HG02610 (cell line): ENCODE data around the gene OTUD5.
A peak's percentile ranks its signal among the peaks of the same experiment; 100 is the strongest.

Experiments used
- ATAC-seq: cut with Tn5 transposase; IDR thresholded peaks from one replicate; pipeline ENCODE4 v1.9.1; 2021; ENCODE audit warnings: mild to moderate bottlenecking, moderate library complexity; ENCODE audit not compliant: unreplicated experiment

The OTUD5 gene

GRCh38 chrX:48972220-48973164, 15.1 kb upstream of the OTUD5 start:
- ATAC-seq, result no peak

GRCh38 chrX:48971249-48972219, 14.1 kb upstream of the OTUD5 start, which contains the start of gene KCND1:
KCND1 (minus strand) TSS chrX:48971844; CDS start chrX:48970271, 1,573 bp downstream.
- ATAC-seq, result no peak

GRCh38 chrX:48969471-48969870, 12.1 kb upstream of the OTUD5 start:
- no peak for ATAC-seq

DNA sequence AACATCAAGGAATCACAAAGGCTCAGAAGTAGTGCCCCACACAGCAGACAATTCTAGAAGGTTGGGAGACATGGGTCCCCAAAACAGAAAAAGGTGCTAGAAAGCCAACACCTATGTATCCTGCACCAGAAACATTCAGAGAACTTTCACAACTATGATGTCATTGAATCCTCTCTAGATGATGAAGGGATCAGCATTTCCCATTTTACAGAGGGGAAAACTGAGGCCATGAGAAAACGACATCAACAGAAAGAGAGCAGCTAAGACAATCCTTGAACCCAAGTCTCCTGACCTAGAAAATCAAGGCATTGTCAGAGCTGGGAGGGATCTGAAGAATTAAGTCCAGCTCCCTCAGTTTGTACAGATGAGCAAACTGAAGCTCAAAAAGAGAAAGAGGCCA, 11.0 kb upstream of the OTUD5 start:
- no peak for ATAC-seq

GRCh38 chrX:48966796-48967579, 9.6 kb upstream of the OTUD5 start:
- no peak for ATAC-seq

- ATAC-seq, result no peak
These were observed 8.6 kb upstream of the OTUD5 start for GRCh38 chrX:48965959-48966358.

- no peak for ATAC-seq
These were observed 4.2 kb upstream of the OTUD5 start for GRCh38 chrX:48961585-48962091.

- no peak for ATAC-seq
These were observed 2.9 kb upstream of the OTUD5 start for GRCh38 chrX:48960291-48960690.

GRCh38 chrX:48958635-48959094, 1.3 kb upstream of the OTUD5 start:
- no peak for ATAC-seq

DNA sequence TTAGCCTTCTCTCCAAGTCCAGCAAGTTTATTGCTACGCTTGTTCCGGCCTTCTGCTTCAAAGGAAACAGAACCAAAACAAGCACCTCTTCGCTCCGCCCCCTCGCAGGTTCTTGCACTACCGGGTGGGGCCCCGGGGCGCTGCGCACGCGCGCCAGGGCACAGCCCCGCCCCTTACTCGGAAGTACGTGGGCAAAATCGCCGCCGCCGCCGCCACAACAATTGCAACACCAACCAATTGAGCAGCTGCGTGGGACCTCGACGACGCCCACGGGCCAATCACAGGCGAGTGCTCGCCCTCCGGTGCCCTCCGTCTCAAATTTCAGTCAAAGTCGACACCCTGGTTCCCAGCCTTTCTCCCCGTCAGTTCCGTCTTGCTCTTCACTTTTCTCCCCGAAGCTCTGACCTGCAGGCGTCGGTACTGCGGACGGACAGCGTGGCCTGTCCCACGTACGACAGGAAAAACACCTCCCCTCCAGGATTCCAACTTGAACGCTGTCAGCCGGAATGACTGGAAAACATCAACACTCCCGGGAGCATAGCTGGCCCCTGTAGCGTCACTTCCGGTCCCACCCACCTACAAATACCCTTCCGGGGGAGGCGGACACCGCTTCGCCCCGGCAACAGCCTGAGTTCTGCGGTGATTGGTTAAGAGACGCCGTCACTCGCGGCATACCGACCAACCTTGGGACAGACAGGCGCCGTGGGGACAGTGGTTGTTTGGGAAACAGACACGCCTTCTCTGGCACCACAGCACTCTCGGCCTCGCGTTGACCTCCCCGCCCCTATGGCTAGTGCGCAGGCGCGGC, 624 bp upstream of the OTUD5 start:
- ATAC-seq, result peak; percentile 88

DNA sequence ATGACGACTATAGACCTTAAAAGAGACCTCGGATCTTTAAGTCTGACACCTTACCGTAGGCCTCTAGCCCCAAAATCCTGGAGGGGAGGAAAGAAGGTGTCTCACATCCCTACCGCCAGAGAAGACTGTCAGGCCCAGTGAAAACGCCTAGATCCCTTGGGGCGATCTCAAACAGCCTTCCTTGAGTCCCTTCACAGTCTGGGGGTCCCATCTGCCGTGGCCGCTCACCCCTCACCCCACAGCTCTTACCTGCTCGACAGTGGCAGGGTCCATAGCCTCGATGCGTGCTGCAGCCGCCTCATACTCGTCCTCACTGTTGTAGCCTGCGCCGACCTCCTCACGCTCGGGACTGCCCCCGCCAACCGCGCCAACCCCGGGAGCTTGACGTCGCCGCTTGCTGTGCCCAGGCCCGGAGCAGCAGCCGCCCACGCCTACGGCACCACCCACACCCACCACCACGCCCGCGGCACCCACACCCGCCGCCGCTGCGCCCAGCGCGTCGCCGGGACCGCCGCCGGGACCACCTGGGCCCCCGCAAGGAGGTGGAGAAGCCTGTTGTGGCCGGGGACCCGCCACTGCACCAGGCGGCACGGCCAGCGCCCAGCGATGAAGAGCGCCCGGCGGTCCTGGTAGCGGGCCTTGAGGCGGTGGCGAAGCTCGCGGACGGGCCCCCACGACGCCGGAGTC, 536 bp downstream of the OTUD5 start:
- no peak for ATAC-seq

- no peak for ATAC-seq
These were observed 8.8 kb downstream of the OTUD5 start for GRCh38 chrX:48948589-48948988.

DNA sequence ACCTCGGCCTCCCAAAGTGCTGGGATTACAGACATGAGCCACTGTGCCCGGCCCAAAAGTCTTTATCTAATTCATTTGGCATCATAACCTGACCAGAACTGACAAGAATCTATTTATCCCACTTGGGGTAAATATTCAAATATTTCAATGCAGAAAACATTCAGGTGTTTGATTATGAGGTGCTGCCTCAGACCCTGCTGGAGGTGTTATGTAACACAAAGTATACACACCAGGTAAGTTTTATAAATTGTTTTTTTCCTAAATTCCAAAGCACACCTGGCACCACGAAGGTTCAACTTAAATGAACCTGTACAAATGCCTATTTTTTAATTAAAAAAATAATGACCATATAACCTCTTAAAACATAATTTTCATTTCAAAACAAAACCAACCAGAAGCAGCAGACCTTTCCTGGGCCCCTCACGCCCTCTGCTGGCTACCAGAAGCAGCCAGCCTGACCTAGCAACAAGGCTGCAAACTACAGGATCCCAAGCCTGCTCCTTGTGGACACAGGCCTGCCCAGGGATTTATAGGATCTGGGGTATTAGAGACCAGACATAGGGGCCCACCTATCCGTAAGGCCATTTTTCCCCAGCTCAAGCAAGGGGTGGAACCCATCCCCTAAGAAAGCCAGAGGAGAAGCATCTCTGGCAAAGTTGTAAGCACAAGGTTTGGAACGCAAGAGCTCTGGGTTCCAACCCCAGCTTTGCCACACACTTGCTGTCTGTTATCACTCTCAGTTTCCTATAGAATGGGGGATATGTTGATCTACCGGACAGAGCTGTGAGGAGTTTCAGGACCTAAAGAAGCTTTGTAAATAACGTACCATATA, 11.7 kb downstream of the OTUD5 start:
- no peak for ATAC-seq

- no peak for ATAC-seq
These were observed 14.5 kb downstream of the OTUD5 start for GRCh38 chrX:48942895-48943294.

DNA sequence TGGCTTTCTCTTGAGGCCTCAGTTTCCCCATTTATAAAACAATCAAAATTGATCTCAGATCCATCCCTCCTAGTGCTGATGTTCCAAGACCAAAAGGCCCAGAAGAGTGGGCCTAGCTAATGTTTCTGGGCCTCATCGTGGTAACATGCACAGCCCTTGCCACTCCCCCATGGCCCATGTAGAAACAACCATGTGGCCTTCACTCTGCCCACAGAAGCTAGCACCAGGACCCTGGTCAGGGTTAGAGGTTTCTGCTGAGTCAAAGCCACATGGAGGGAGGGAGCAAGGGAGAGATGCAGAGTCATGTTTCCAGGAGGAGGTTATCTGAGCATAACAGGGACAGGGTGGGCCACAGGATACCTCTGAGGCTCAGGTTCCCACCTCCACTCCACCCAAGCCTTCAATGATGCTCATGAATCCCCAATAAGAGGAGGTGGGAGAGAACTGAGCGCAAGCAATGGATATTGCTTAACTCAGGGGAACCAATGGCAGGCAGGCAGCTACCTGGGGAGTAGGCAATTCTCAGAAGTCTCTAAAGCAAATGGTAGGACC, 16.9 kb downstream of the OTUD5 start:
- ATAC-seq, result no peak

DNA sequence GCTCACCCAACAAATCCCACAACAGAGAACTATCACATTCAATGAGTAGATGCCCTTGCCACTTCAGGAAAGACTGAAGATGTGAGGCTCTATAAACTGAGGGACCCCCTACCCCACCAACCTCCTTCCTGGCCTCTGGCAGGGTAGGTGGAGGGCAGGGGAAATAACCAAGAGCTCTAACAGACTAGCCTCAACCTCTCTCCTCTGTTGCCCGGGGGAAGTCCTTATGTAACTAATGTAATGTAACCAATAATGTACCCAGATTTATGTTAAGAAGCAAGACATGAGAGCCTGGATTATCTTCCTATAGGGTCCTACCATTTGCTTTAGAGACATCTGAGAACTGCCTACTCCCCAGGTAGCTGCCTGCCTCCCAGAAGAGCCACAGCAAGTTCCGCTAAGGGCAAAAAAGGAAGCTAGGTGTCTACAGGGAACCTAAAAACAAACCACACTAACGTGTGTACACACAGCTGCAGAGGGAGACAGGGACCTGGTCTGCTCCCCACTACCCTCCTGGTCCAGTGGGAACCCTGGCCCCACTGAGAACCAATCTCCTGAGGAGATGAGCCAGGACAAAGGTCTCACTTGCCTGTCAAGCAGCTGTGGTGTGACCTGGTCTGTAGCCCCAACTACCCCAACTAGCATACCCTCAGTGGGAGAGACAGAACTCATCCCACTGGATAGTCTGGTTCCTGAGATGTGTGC, 17.7 kb downstream of the OTUD5 start:
- peak; percentile 31 for ATAC-seq
